GM03348 (cell line): ENCODE measurements around the gene DNTT.

Source experiments
- DNase-seq: peaks from one replicate; pipeline ENCODE4 v3.0.0; 2012; ENCODE audit warnings: low spot score

The DNTT gene

GRCh38 chr10:96310321-96310669 is 6.1 kb downstream of the DNTT start:
- no peak for DNase-seq

DNA sequence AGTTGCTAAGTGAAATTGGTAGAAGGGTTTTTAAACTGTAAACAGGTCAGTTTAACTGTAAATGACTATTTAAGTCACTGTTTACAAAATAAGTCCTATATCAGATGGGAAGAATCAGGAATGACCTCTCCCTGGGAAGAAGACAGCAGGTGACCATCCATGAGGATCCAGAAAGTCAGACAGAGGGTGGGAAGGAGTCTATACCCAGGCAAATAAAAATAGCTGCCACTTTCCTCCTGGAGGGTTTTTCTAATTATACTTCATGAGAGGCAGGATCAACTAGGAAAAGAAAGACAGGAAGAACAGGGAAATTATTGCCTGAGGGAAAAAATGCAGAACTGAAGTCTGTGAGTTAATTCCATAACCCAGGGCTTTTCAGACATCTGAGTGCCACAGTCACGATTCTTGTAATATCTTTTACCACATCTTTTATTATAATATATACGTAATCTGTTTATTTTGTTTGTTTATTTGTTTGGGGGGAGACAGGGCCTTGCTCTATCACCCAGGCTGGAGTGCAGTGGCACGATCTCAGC is 7.0 kb downstream of the DNTT start:
- no peak for DNase-seq

GRCh38 chr10:96313344-96313743 is 9.1 kb downstream of the DNTT start:
- DNase-seq = no peak

GRCh38 chr10:96317067-96317833 is 13.0 kb downstream of the DNTT start:
- no peak for DNase-seq

DNA sequence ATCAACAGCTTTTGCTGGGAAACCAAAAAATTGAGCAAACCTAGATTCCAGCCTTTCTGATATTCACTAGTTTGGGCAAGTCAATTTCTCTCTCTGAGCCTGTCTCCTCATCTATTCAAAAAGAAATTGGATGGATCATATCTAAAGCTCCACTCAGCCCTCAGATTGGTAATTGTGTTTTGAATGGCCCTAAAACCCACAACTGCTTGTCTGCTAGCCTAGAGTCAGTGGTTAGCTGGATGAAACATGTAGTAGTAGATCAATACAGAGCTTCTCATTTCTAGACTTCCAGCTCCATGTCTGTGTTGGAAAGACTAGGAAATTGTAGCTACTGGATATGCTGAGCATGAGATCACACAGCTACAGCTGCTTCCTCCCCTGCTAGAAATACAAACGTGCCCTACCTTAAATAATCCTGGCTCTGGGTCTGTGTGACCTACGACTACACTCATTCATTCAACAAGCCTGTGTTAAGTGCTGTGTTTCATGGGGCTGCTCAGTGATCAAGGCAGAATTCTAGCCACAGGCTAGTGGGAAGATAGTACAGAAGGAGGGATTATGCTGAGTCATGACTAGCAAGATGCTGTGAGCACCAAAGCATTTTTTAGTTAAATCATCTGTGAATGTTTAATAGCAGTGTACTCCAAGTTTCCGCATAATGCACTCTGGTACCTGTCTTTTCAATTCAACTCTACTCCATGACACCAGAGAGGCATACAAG is 15.7 kb downstream of the DNTT start:
- no peak for DNase-seq

DNA sequence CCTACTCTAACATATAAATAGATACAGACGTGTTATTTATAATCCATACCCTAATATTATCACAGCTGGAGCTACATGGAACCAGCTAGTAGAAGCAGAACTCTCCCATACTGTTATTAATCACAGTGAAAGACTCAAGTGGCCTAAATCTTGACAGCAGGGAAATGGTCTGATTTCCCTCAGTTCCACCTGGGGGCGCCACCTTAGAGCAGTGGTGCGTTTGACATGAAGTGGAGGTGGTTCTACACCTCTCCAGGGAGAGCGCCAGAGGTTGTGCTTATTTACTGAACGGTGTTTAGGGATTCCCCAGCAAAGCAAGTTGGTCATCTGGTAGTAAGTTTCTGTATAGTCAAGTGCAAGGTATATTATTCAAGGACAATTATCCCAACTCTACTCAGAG is 17.6 kb downstream of the DNTT start:
- DNase-seq = no peak

GRCh38 chr10:96322275-96322674 is 18.0 kb downstream of the DNTT start:
- no peak for DNase-seq

DNA sequence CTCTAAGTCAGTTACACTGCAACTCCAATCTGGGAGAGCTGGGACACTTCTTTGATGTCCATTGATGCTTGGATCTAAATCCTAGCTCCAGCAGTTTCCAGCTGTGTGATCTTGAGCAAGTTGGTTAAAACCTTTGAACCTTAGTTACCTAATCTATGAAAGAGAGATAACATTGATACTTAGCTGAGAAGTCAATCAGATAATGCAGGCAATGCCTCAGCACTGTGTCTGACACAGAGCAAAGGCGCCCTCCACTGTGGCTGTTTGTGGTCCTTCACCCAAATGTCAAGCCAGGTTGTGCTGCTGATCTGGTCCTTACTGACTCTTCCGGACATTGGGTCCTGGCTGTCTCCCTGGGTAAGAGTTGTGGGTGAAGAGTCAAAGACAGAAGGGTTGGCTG is 20.2 kb downstream of the DNTT start:
- no peak for DNase-seq

- DNase-seq = no peak
These were observed 21.6 kb downstream of the DNTT start for GRCh38 chr10:96325719-96326373.

GRCh38 chr10:96327462-96327861 is 23.2 kb downstream of the DNTT start:
- no peak for DNase-seq

- DNase-seq = no peak
These were observed 28.9 kb downstream of the DNTT start for GRCh38 chr10:96333101-96333500.

DNA sequence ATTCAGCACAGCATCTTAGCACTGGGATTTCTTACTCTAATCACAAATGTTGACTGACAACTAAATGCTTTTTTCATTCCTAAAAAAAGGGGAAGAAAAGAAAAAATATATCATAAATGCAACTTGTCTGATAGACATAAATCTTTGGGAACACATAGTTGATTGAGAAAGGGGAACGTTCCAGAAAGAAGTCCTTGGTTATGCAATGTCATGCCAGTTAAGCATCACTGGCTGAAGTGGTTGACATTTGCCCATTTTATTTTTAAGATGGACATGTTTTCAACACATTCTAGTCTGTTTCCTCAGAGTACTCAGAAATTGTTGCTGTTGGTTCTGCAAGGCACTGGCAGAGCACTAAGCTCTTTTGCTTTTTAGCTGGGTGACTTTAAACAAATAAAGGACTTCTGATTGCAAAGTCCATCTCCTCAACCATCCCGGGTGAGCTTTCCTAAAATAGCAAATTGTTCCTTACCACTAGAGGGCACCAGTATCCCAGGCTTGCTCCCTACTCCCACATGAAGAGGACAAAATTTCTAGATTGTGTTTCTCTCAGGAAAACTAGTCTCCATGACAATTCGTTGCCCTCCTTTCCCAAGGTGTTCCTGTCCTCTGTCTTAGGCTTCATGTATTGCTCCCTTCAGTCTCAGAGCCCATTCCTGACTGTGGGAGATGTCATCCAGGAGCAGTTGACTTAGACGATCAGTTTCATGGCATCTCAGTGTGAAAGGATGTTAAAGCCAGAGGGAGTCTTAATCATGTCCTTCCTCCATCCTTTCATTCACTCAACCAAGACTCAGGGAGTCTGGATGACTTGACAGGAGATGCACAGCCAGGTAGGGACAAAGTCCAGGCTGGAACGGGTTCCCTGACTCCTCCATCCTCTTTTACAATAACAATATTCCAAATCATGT is 30.6 kb downstream of the DNTT start:
- DNase-seq = peak; percentile 80

DNA sequence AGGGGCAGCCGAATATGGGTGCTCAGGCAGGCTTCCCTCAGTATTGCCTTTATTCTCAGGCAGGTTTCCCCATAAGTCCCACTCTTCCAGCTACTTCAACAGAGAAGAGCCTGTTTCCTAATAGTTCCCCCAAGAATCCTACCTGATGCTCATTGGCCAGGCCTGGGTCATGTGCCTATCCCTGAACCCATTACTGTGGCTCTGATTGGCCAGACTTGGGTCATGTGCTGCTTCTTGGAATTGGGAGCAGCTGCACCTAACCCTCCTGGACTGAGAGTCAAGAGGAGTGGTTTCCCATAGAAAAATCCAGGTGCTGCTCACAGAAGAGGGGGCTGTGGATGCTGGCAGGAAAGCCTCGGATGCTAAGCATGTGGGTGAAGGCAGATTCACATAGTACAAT is 32.9 kb downstream of the DNTT start:
- no peak for DNase-seq

- DNase-seq = no peak
These were observed 34.2 kb downstream of the DNTT start for GRCh38 chr10:96338279-96338925.

DNA sequence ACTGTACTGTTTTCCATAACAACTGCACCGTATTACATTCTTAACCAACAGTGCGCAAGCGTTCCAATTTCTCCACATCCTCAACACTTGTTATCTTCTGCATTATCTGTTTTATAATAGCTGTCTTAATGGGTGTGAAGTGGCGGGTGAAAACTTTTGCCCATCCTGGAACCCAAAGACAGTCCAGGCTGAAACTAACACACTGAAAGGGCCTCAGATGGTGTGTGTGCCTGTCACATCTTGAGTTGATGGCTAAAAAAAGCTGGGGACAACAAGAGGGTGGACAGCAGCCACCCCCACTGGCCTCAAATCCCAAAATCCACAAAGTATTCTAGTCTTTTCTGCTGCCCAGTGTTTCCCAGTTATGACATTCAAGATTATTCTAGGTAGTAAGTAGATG is 35.1 kb downstream of the DNTT start:
- DNase-seq = no peak

DNA sequence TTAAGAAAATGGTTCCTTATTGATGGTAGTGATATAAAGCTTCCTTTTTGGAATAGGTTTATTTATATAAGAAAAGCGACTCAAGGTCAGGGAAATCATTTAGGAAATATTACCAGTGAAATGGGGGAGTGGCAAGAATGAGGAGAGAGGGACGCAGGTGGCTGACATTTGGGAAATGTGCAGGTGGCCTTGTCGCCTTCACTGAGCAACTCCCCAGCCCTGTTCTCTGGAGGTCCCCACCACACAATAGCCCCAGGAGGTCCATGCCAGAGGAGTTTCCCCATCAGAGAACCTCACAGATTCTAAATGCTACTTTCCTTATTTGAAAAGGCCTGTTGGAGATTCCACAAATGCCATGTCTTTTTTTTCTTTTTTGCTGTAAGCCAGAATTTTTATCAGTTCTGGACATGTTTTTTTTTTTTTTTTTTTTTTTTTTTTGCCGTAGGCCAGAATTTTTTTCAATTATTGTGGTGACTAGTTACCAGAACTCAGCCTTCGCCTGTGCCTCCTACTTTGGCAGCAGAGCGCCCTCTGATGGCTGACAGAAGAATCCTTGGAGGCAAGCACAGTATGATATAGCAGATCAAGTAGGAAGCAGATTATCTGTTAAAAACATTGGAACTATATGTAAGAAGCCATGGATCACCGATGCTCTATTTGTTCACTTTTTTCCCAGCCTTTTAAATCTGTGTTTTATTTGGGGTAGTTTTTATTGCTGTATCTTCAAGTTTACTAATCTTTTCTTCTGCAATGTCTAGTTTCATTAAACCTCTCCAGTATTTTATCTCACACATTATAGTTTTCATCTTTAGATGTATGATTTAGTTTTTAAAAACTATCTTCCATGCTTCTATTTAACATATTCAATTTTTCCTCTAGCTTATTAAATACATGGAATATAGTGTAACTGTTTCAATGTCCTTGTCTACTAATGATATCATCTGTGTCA is 36.0 kb downstream of the DNTT start:
- peak; percentile 62 for DNase-seq

GRCh38 chr10:96341219-96342182 is 37.3 kb downstream of the DNTT start:
- DNase-seq = no peak

DNA sequence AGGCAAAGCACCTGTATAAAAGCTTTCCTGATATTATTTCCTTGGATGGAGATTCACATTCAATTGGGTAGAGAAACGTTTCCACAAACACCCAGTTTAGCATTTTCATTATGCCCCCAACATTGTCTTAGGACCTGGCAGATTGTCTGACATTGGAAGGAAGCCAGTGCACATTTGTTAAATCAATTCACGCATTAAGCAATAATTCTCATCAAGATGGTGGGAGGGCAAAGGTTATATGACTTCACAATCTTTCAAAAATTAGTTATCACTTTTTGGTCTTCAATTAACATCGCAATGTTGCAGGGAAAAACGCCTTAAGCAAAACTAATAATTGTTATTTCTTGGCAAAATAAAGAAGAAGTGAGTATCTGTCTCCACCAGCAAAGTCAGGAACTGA is 38.2 kb downstream of the DNTT start:
- no peak for DNase-seq

DNA sequence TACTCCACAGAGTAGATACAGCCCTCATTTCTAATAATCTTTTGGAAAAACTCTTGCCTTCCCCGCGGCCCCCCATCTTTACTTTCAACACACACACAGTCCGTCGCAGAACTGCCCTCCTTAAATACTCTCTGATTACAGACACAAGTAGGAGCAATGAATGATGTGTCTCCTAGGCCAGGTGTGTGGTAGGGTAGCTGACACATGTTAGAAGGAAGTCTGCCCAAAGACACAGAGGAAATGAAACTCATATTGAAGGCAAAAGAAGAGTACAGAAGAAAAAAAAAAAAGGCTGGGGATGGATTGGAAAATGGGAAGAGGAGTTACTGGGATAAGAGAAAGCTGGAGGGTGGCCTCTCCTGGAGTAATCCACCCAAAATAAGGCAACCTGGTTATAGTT is 39.9 kb downstream of the DNTT start:
- no peak for DNase-seq
